B cell (primary cell): ENCODE measurements around the gene THSD4. TPM values are rescaled to one million over a fixed set of nuclear protein-coding genes. Genes with fewer than 3 reads are reported as not detected.

Source experiments
- ATAC-seq: fragments of 200-7000 bp; cut with Tn5 transposase; one replicate; pipeline ENCODE4 v1.10.0; 2021; ENCODE audit warnings: low read depth, mild to moderate bottlenecking, moderate number of reproducible peaks, moderate library complexity
- CTCF ChIA-PET: fragments of 350-600 bp; sonication (Branson Sonifier 250); formaldehyde crosslinking; loops from one replicate; lab custom pipeline; 2021; ENCODE audit warnings: antibody characterized with exemption, inconsistent platforms; lab: Charles Lee
- POLR2A ChIA-PET: fragments of 350-600 bp; sonication (Branson Sonifier 250); formaldehyde crosslinking; loops from one replicate; lab custom pipeline; 2021; ENCODE audit warnings: antibody characterized with exemption; lab: Charles Lee
- DNase-seq: peaks from one replicate; pipeline ENCODE4 v3.0.0; 2013
- H2AFZ ChIP-seq: 2 replicates; pipeline ENCODE4 v1.6.1; 2012; ENCODE audit warnings: mild to moderate bottlenecking, low read depth, low read length; ENCODE audit not compliant: insufficient read depth, poor library complexity, severe bottlenecking
- H3K27ac ChIP-seq, 2 donors: 1 replicate in 1 of 2; 2 replicates in 1 of 2; pipeline ENCODE4 v1.5.1; 2012 to 2013; ENCODE audit warnings: low read length in 2 of 2, mild to moderate bottlenecking in 2 of 2, moderate library complexity in 1 of 2
- H3K27me3 ChIP-seq, 4 experiments: fragments of 200-600 bp in 1 of 4; sonication (generic) in 1 of 4; replicated peaks in 1 of 4; 1 replicate in 2 of 4; 2 replicates in 2 of 4; pipeline versions ENCODE4 v1.6.1 to v1.7.0; 2013 to 2016; ENCODE audit warnings: low read length in 3 of 4, mild to moderate bottlenecking in 2 of 4, mixed read lengths in 1 of 4, moderate library complexity in 1 of 4; ENCODE audit not compliant: insufficient read depth in 4 of 4, control insufficient read depth in 3 of 4; ENCODE audit errors: control extremely low read depth in 1 of 4
- H3K36me3 ChIP-seq, 2 experiments: replicated peaks in 1 of 2; 1 replicate in 1 of 2; 2 replicates in 1 of 2; pipeline versions ENCODE4 v1.6.1 to v1.7.1; 2013; ENCODE audit warnings: low read length in 1 of 2; ENCODE audit not compliant: insufficient read depth in 2 of 2, control insufficient read depth in 1 of 2; ENCODE audit errors: control extremely low read depth in 1 of 2, extremely low read depth in 1 of 2
- H3K4me1 ChIP-seq, 2 donors: fragments of 200-600 bp in 1 of 2; sonication (generic) in 1 of 2; 1 replicate in 1 of 2; 2 replicates in 1 of 2; pipeline versions ENCODE4 v1.5.1 to v1.6.1; 2013 to 2017; ENCODE audit warnings: low read length in 2 of 2; ENCODE audit not compliant: control insufficient read depth in 2 of 2, insufficient read depth in 2 of 2
- H3K4me2 ChIP-seq: replicated peaks from 2 replicates; pipeline ENCODE3; 2012; ENCODE audit warnings: mild to moderate bottlenecking, low read depth, low read length; ENCODE audit not compliant: poor library complexity, severe bottlenecking
- H3K4me3 ChIP-seq, 5 experiments: fragments of 200-600 bp in 1 of 5; sonication (generic) in 1 of 5; 1 replicate in 3 of 5; 2 replicates in 2 of 5; pipeline versions ENCODE4 v1.5.1 to v1.7.0; 2011 to 2016; ENCODE audit warnings: low read length in 4 of 5, mild to moderate bottlenecking in 4 of 5, low read depth in 2 of 5, control low read depth in 1 of 5, moderate library complexity in 1 of 5; ENCODE audit not compliant: insufficient read depth in 1 of 5; ENCODE audit errors: control extremely low read depth in 1 of 5, extremely low read depth in 1 of 5
- H3K79me2 ChIP-seq: fragments of 200-600 bp; sonication (generic); one replicate; pipeline ENCODE4 v1.6.0; 2016; ENCODE audit warnings: low read length; ENCODE audit not compliant: control insufficient read depth, insufficient read depth
- H3K9ac ChIP-seq: fragments of 200-600 bp; sonication (generic); 2 replicates; pipeline ENCODE4 v1.6.1; 2017; ENCODE audit warnings: mild to moderate bottlenecking, low read length, moderate library complexity
- H3K9me3 ChIP-seq, 3 donors: one replicate each; pipeline versions ENCODE4 v1.6.1 to v1.7.1; 2013; ENCODE audit warnings: low read length in 2 of 3; ENCODE audit not compliant: control insufficient read depth in 2 of 3, insufficient read depth in 1 of 3; ENCODE audit errors: control extremely low read depth in 1 of 3
- H4K20me1 ChIP-seq: 2 replicates; pipeline ENCODE4 v1.6.0; 2012; ENCODE audit warnings: mild to moderate bottlenecking, low read length; ENCODE audit not compliant: insufficient read depth, control insufficient read depth, poor library complexity, severe bottlenecking
- H3K27ac Mint-ChIP-seq: one replicate; pipeline ENCODE4 v1.8.0; 2021; ENCODE audit warnings: mixed read lengths
- H3K27me3 Mint-ChIP-seq: one replicate; pipeline ENCODE4 v1.8.0; 2021; ENCODE audit warnings: mixed read lengths
- H3K4me1 Mint-ChIP-seq: one replicate; pipeline ENCODE4 v1.8.0; 2021; ENCODE audit warnings: mixed read lengths
- H3K4me3 Mint-ChIP-seq: one replicate; pipeline ENCODE4 v1.8.0; 2021; ENCODE audit warnings: mixed read lengths
- H3K9me3 Mint-ChIP-seq: one replicate; pipeline ENCODE4 v1.8.0; 2022; ENCODE audit warnings: mixed read lengths; ENCODE audit not compliant: insufficient read depth
- EZH2 ChIP-seq: IDR thresholded peaks from 2 replicates; pipeline ENCODE4 v1.6.1; 2012; ENCODE audit warnings: borderline replicate concordance, low read depth, mild to moderate bottlenecking, moderate library complexity, low read length; ENCODE audit not compliant: insufficient read depth, poor library complexity, severe bottlenecking
- WGBS: methylation state at CpG from one replicate; pipeline ENCODE4 v1.1.5; 2013; ENCODE audit warnings: missing lambda C conversion rate; ENCODE audit not compliant: insufficient coverage; 5-methylcytosine and 5-hydroxymethylcytosine counted together
- intact Hi-C: fragments of 100-400 bp; cut with micrococcal nuclease; formaldehyde crosslinking; loops from one replicate; pipeline ENCODE4 v1.10.0; 2022
- polyA plus RNA-seq: library from polyadenylated mRNA; depleted of rRNA; stranded (reverse); fragments of >200 nt; gene quantifications from 2 replicates; pipeline ENCODE4 v1.2.3, GENCODE V29; 2012
- total RNA-seq, 2 donors: library from RNA; stranded (reverse); fragments of 120-200 nt in 1 of 2; gene quantifications; 1 replicate in 1 of 2; 2 replicates in 1 of 2; pipeline versions ENCODE4 v1.2.3 to v1.2.4, GENCODE V29; 2013 to 2022
- TF ChIP-seq, protein P1 (sequence below): fragments of 200-600 bp; IDR thresholded peaks from one replicate; pipeline ENCODE4 v1.8.0; 2022; ENCODE audit warnings: antibody characterized with exemption, mild to moderate bottlenecking

The THSD4 gene
- total and polyA plus RNA-seq, 2 donors (not counting 1 experiment from before 2014, with no cell fraction given) = not detected

DNA sequence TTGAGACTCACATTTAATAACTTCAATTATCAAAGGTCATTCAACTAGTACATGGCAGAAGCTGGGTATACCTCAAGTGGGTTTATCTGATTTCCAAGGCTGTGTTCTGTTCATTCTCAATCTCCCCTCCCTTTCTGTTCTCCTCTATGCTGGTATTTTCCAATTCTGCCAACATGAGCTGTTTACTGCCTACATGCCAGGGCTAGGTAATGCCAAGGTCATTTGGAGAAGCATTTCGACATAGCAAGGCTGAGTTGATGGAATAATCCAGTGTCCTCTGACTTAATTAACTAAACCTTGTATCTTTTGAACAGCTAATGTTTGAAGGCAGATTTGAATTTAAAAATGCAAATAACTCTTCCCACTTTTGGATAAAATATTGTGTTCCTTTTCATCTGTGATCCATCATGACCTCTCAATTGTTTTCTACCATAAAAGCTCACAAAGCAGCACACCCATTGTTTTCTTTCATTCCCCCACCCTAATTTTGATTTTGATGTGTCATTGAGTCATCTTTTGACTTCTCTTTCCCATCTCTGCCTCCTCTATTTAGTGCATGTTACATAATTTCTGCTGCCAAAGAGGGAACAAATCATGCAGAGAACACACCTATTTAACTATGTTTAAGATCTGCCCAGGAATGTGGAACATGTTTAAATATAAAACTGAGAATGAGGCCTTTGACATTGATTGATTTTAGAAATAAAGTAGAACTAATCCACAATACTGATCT lies 386.2 kb downstream of the THSD4 start:
- Histone ChIP-seq H3K4me3 (no peak overlapping the region), H2AFZ (no peak overlapping the region), H3K9me3 (peaks cover 0 to 2% (median 2%) of the 10 kb centered on the region in 3 donors), H3K4me1 (no peaks in the 10 kb centered on the region), H3K9ac (no peak overlapping the region), H3K27me3 (no peaks in the 10 kb centered on the region), H4K20me1 (no peaks in the 10 kb centered on the region), H3K36me3 (no peaks in the 10 kb centered on the region), H3K79me2 (no peaks in the 10 kb centered on the region), H3K27ac (no peak overlapping the region), H3K4me2 (no peak overlapping the region)
- TF ChIP-seq, protein P1, sequence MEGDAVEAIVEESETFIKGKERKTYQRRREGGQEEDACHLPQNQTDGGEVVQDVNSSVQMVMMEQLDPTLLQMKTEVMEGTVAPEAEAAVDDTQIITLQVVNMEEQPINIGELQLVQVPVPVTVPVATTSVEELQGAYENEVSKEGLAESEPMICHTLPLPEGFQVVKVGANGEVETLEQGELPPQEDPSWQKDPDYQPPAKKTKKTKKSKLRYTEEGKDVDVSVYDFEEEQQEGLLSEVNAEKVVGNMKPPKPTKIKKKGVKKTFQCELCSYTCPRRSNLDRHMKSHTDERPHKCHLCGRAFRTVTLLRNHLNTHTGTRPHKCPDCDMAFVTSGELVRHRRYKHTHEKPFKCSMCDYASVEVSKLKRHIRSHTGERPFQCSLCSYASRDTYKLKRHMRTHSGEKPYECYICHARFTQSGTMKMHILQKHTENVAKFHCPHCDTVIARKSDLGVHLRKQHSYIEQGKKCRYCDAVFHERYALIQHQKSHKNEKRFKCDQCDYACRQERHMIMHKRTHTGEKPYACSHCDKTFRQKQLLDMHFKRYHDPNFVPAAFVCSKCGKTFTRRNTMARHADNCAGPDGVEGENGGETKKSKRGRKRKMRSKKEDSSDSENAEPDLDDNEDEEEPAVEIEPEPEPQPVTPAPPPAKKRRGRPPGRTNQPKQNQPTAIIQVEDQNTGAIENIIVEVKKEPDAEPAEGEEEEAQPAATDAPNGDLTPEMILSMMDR = no peak
- TF ChIP-seq EZH2 = no peak
- Mint-ChIP-seq H3K4me1 (no peaks in the 10 kb centered on the region), H3K27ac (no peak overlapping the region), H3K4me3 (no peak overlapping the region), H3K27me3 (peaks cover 12% of the 10 kb centered on the region), H3K9me3 (peaks cover 6% of the 10 kb centered on the region)
- intact Hi-C loops = no loop called here
- WGBS = no CpG with 5 or more reads among the region's 1 CpG
- DNase-seq (no peak), ATAC-seq (no peak)
- POLR2A ChIA-PET = no interaction called here
- CTCF ChIA-PET = no interaction called here

GRCh38 chr15:71502077-71502432 lies 386.8 kb downstream of the THSD4 start:
- no peaks in the 10 kb centered on the region for H3K4me1 Mint-ChIP-seq
- no peaks in the 10 kb centered on the region for H3K4me1 ChIP-seq
- H3K9me3 Mint-ChIP-seq = peaks cover 6% of the 10 kb centered on the region
- no peak overlapping the region for H3K4me3 Mint-ChIP-seq
- no peak overlapping the region for H2AFZ ChIP-seq
- DNase-seq (no peak), ATAC-seq (no peak)
- H3K4me2 ChIP-seq = no peak overlapping the region
- H3K36me3 ChIP-seq = no peaks in the 10 kb centered on the region
- H4K20me1 ChIP-seq = no peaks in the 10 kb centered on the region
- no peak overlapping the region for H3K4me3 ChIP-seq
- H3K27me3 Mint-ChIP-seq = peaks cover 12% of the 10 kb centered on the region
- H3K9ac ChIP-seq = no peak overlapping the region
- H3K27ac Mint-ChIP-seq = no peak overlapping the region
- no peak overlapping the region for H3K27ac ChIP-seq
- WGBS = no CpG with 5 or more reads among the region's 1 CpG
- ChIA-PET CTCF (no interaction called here), POLR2A (no interaction called here)
- peaks cover 0 to 2% (median 2%) of the 10 kb centered on the region in 3 donors for H3K9me3 ChIP-seq
- intact Hi-C loops = no loop called here
- H3K79me2 ChIP-seq = no peaks in the 10 kb centered on the region
- H3K27me3 ChIP-seq = no peaks in the 10 kb centered on the region
- TF ChIP-seq EZH2 = no peak
- TF ChIP-seq, protein P1 = no peak
